Adrenal gland (tissue), 5 donors: Measurements from ENCODE around the gene SLC2A9.

ENCODE experiments used
- CTCF ChIP-seq, 6 experiments: fragments of 450-650 bp in 4 of 6; fragments of 200-600 bp in 2 of 6; sonication (generic) in 1 of 6; IDR thresholded peaks; 1 replicate in 5 of 6; 2 replicates in 1 of 6; pipeline versions ENCODE4 v1.5.1 to v1.8.0; 2016 to 2021; ENCODE audit warnings: antibody characterized with exemption in 6 of 6, mild to moderate bottlenecking in 2 of 6, moderate library complexity in 1 of 6
- POLR2A ChIP-seq, 2 donors: fragments of 450-650 bp; IDR thresholded peaks; one replicate each; pipeline ENCODE4 v1.6.1; 2017; ENCODE audit warnings: antibody characterized with exemption in 2 of 2, mild to moderate bottlenecking in 2 of 2, moderate library complexity in 1 of 2
- donor health status: DM: no; HTN: no; CAD: no.

DNA sequence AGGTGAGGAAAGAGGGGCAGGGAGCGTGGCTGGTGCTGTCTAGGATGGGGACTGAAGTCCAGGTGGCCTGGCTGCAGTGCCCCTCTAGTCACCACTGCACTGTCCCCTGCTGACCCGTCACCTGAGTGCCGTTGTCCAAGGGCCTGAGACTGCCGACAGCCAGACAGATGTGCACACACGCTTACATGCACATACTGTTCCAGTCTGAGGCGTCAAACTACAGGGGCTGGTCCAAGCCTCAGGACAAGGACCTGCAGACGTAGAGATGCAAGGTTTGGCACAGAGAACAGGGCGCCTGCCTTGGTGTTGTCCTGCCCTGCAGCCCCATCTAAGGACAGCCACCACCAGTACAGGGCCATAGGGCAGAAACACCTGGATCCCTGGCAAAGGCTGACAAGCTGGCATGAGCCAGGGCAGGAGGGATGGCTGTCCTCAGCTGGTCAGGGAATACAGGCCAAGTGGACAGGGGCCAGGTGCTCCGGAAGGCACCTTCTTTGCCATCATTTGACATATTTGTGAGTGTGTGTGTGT lies 1.7 kb downstream of the SLC2A9 start:
- TF ChIP-seq CTCF (IDR thresholded peaks at IDR 0.05) (no peak), POLR2A (IDR thresholded peaks at IDR 0.05) (no peak)
